Peyer's patch (tissue), 4 donors: ENCODE data around the gene SLC5A3. TPM values are rescaled to one million over a fixed set of nuclear protein-coding genes. Genes with fewer than 3 reads are reported as not detected.
A peak's percentile ranks its signal among the peaks of the same experiment; 100 is the strongest.

Experiments used
- DNase-seq, 3 donors: peaks; one replicate each; pipeline ENCODE4 v3.0.0-alpha.2; 2017 to 2019
- H3K27ac ChIP-seq, 4 donors: fragments of 200-600 bp; sonication (generic); one replicate each; pipeline ENCODE4 v1.5.1; 2016 to 2019
- H3K27me3 ChIP-seq, 2 donors: fragments of 200-600 bp; sonication (generic); one replicate each; pipeline ENCODE4 v1.5.1; 2019
- H3K36me3 ChIP-seq, 3 donors: fragments of 200-600 bp; sonication (generic); one replicate each; pipeline ENCODE4 v1.5.1; 2016 to 2019
- H3K4me1 ChIP-seq, 4 donors: fragments of 200-600 bp; sonication (generic); one replicate each; pipeline ENCODE4 v1.5.1; 2016 to 2019
- H3K4me3 ChIP-seq, 4 donors: fragments of 200-600 bp; sonication (generic); 1 replicate in 3 of 4; 2 replicates in 1 of 4; pipeline ENCODE4 v1.5.1; 2016 to 2019; ENCODE audit warnings: mild to moderate bottlenecking in 1 of 4
- H3K9me3 ChIP-seq, 4 donors: fragments of 200-600 bp; sonication (generic); one replicate each; pipeline ENCODE4 v1.5.1; 2016 to 2019; ENCODE audit warnings: mild to moderate bottlenecking in 1 of 4
- POLR2A ChIP-seq, 2 donors: fragments of 450-650 bp; IDR thresholded peaks; one replicate each; pipeline ENCODE4 v1.5.1; 2017; ENCODE audit warnings: antibody characterized with exemption in 2 of 2, mild to moderate bottlenecking in 2 of 2, moderate library complexity in 2 of 2
- total RNA-seq, 4 donors: library from RNA; depleted of rRNA; stranded (reverse); fragments of >200 nt; gene quantifications; one replicate each; pipeline ENCODE4 v1.1.0, GENCODE V29; 2016
- TF ChIP-seq, protein P1 (sequence below), 6 experiments: fragments of 450-650 bp in 4 of 6; fragments of 200-600 bp in 2 of 6; sonication (generic) in 1 of 6; IDR thresholded peaks; one replicate each; pipeline ENCODE4 v1.5.1; 2017 to 2019; ENCODE audit warnings: antibody characterized with exemption in 6 of 6, mild to moderate bottlenecking in 3 of 6, moderate library complexity in 1 of 6

The SLC5A3 gene
- total RNA-seq, 4 donors from 2014 or later, result 15.8 to 20.5 (median 17.7) TPM

DNA sequence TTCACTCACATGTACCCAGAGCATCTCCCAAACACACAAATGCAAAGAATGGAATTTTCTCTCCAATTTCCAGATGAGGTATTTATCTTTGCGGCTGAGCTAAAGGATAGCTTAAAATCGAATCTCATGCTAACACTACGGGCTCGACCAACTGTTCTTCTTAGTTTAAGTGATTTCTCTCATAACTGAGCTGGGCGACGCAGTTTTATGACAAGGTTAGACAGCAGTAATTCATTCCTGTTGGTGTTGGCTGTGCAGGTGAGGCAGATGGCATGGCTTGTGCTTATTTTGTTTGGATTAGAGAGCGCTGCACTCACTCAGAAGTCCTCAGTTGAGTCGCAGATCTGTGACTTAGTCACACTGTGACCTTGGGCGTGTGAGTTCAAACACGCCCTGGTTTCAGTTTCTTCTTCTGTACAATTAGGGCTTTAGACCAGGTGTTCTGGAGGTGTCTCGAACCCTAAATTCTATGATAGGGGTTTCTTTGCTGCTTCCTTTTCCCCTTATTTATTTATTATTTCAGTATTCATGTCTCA lies 41.5 kb upstream of the SLC5A3 start:
- TF ChIP-seq, protein P1, sequence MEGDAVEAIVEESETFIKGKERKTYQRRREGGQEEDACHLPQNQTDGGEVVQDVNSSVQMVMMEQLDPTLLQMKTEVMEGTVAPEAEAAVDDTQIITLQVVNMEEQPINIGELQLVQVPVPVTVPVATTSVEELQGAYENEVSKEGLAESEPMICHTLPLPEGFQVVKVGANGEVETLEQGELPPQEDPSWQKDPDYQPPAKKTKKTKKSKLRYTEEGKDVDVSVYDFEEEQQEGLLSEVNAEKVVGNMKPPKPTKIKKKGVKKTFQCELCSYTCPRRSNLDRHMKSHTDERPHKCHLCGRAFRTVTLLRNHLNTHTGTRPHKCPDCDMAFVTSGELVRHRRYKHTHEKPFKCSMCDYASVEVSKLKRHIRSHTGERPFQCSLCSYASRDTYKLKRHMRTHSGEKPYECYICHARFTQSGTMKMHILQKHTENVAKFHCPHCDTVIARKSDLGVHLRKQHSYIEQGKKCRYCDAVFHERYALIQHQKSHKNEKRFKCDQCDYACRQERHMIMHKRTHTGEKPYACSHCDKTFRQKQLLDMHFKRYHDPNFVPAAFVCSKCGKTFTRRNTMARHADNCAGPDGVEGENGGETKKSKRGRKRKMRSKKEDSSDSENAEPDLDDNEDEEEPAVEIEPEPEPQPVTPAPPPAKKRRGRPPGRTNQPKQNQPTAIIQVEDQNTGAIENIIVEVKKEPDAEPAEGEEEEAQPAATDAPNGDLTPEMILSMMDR (IDR thresholded peaks at IDR 0.05), result no peak
- TF ChIP-seq POLR2A (IDR thresholded peaks at IDR 0.05), result no peak
- Histone ChIP-seq H3K4me1 (no peaks in the 10 kb centered on the region), H3K27me3 (no peaks in the 10 kb centered on the region), H3K36me3 (no peaks in the 10 kb centered on the region), H3K27ac (peak overlapping the region in 2 of 4 donors; percentile 18 to 61), H3K9me3 (no peaks in the 10 kb centered on the region), H3K4me3 (no peak overlapping the region)
- DNase-seq, result peak in 1 of 3 donors; percentile 70

- H3K27me3 ChIP-seq, result no peaks in the 10 kb centered on the region
- H3K4me3 ChIP-seq, result no peak overlapping the region
- DNase-seq, result no peak
- no peak overlapping the region for H3K27ac ChIP-seq
- H3K36me3 ChIP-seq, result no peaks in the 10 kb centered on the region
- TF ChIP-seq, protein P1 (IDR thresholded peaks at IDR 0.05), result no peak
- TF ChIP-seq POLR2A (IDR thresholded peaks at IDR 0.05), result no peak
- no peaks in the 10 kb centered on the region for H3K9me3 ChIP-seq
- no peaks in the 10 kb centered on the region for H3K4me1 ChIP-seq
These were observed 38.9 kb upstream of the SLC5A3 start for GRCh38 chr21:34034369-34035014.

- Histone ChIP-seq H3K4me3 (no peak overlapping the region), H3K9me3 (no peaks in the 10 kb centered on the region), H3K27me3 (no peaks in the 10 kb centered on the region), H3K4me1 (no peaks in the 10 kb centered on the region), H3K27ac (no peak overlapping the region), H3K36me3 (no peaks in the 10 kb centered on the region)
- DNase-seq, result no peak
- TF ChIP-seq, protein P1 (IDR thresholded peaks at IDR 0.05), result no peak
- TF ChIP-seq POLR2A (IDR thresholded peaks at IDR 0.05), result no peak
These were observed 37.6 kb upstream of the SLC5A3 start for GRCh38 chr21:34035619-34036354.

GRCh38 chr21:34037009-34037795 lies 36.2 kb upstream of the SLC5A3 start:
- no peak for TF ChIP-seq POLR2A (IDR thresholded peaks at IDR 0.05)
- TF ChIP-seq, protein P1 (IDR thresholded peaks at IDR 0.05), result no peak
- no peak overlapping the region for H3K4me3 ChIP-seq
- no peaks in the 10 kb centered on the region for H3K9me3 ChIP-seq
- no peaks in the 10 kb centered on the region for H3K4me1 ChIP-seq
- DNase-seq, result no peak
- no peak overlapping the region for H3K27ac ChIP-seq
- H3K36me3 ChIP-seq, result no peaks in the 10 kb centered on the region
- H3K27me3 ChIP-seq, result no peaks in the 10 kb centered on the region

GRCh38 chr21:34039678-34040382 lies 33.5 kb upstream of the SLC5A3 start:
- peak in 1 of 3 donors; percentile 59 for DNase-seq
- Histone ChIP-seq H3K9me3 (no peaks in the 10 kb centered on the region), H3K4me3 (no peak overlapping the region), H3K36me3 (no peaks in the 10 kb centered on the region), H3K4me1 (no peaks in the 10 kb centered on the region), H3K27me3 (no peaks in the 10 kb centered on the region), H3K27ac (no peak overlapping the region)
- TF ChIP-seq POLR2A (IDR thresholded peaks at IDR 0.05), result no peak
- TF ChIP-seq, protein P1 (IDR thresholded peaks at IDR 0.05), result peak in 2 of 6 experiments; percentile 12 to 24
